Parathyroid adenoma (tissue), 2 donors: ENCODE data around the gene ATP9B.

Experiments
- H2AFZ ChIP-seq: fragments of 300-600 bp; sonication (generic); one replicate; pipeline ENCODE4 v1.7.0; 2017; ENCODE audit warnings: antibody characterized with exemption, mild to moderate bottlenecking
- H3K27ac ChIP-seq: fragments of 300-600 bp; sonication (generic); one replicate; pipeline ENCODE4 v1.7.0; 2017
- H3K27me3 ChIP-seq: fragments of 300-600 bp; sonication (generic); one replicate; pipeline ENCODE4 v1.7.0; 2017; ENCODE audit warnings: low read length; ENCODE audit not compliant: control insufficient read depth, insufficient read depth
- H3K36me3 ChIP-seq: fragments of 300-600 bp; sonication (generic); one replicate; pipeline ENCODE4 v1.7.0; 2017; ENCODE audit warnings: low read length; ENCODE audit not compliant: control insufficient read depth, insufficient read depth
- H3K4me1 ChIP-seq: fragments of 300-600 bp; sonication (generic); one replicate; pipeline ENCODE4 v1.7.0; 2017; ENCODE audit warnings: control low read depth
- H3K4me2 ChIP-seq: fragments of 300-600 bp; sonication (generic); one replicate; pipeline ENCODE4 v1.7.0; 2017; ENCODE audit warnings: low read length
- H3K4me3 ChIP-seq: fragments of 300-600 bp; sonication (generic); one replicate; pipeline ENCODE4 v1.7.0; 2017; ENCODE audit warnings: low read depth, low read length
- H3K79me2 ChIP-seq: fragments of 300-600 bp; sonication (generic); one replicate; pipeline ENCODE4 v1.7.0; 2017; ENCODE audit warnings: control low read depth
- H3K9ac ChIP-seq: fragments of 300-600 bp; sonication (generic); one replicate; pipeline ENCODE4 v1.7.0; 2017; ENCODE audit warnings: mild to moderate bottlenecking
- H3K9me3 ChIP-seq: fragments of 300-600 bp; sonication (generic); one replicate; pipeline ENCODE4 v1.7.0; 2017; ENCODE audit warnings: low read length; ENCODE audit not compliant: control insufficient read depth
- CTCF ChIP-seq: fragments of 300-600 bp; sonication (generic); IDR thresholded peaks from one replicate; pipeline ENCODE4 v1.7.0; 2017; ENCODE audit warnings: antibody characterized with exemption, mild to moderate bottlenecking
- donor health status: primary hyperparathyroidism.

ATP9B gene

GRCh38 chr18:79217979-79218604 lies 148.9 kb downstream of the ATP9B start:
- no peaks in the 10 kb centered on the region for H3K36me3 ChIP-seq
- peaks cover 3% of the 10 kb centered on the region for H3K4me1 ChIP-seq
- no peaks in the 10 kb centered on the region for H3K27me3 ChIP-seq
- no peaks in the 10 kb centered on the region for H3K79me2 ChIP-seq
- no peak overlapping the region for H2AFZ ChIP-seq
- TF ChIP-seq CTCF: no peak
- H3K4me3 ChIP-seq: no peak overlapping the region
- H3K4me2 ChIP-seq: no peak overlapping the region
- H3K27ac ChIP-seq: no peak overlapping the region
- H3K9me3 ChIP-seq: no peaks in the 10 kb centered on the region
- no peak overlapping the region for H3K9ac ChIP-seq

- Histone ChIP-seq H3K79me2 (no peaks in the 10 kb centered on the region), H3K4me3 (no peak overlapping the region), H2AFZ (no peak overlapping the region), H3K27ac (no peak overlapping the region), H3K27me3 (no peaks in the 10 kb centered on the region), H3K9me3 (no peaks in the 10 kb centered on the region), H3K36me3 (no peaks in the 10 kb centered on the region), H3K4me1 (peaks cover 3% of the 10 kb centered on the region), H3K9ac (no peak overlapping the region), H3K4me2 (no peak overlapping the region)
- no peak for TF ChIP-seq CTCF
Measured at GRCh38 chr18:79218605-79219190, 149.5 kb downstream of the ATP9B start.

GRCh38 chr18:79221136-79221535 lies 151.9 kb downstream of the ATP9B start:
- no peak overlapping the region for H3K4me2 ChIP-seq
- no peaks in the 10 kb centered on the region for H3K36me3 ChIP-seq
- H2AFZ ChIP-seq: no peak overlapping the region
- H3K4me3 ChIP-seq: no peak overlapping the region
- no peak overlapping the region for H3K9ac ChIP-seq
- H3K9me3 ChIP-seq: no peaks in the 10 kb centered on the region
- TF ChIP-seq CTCF: no peak
- H3K4me1 ChIP-seq: peaks cover 3% of the 10 kb centered on the region
- no peaks in the 10 kb centered on the region for H3K27me3 ChIP-seq
- no peak overlapping the region for H3K27ac ChIP-seq
- peaks cover 10% of the 10 kb centered on the region for H3K79me2 ChIP-seq

- Histone ChIP-seq H3K4me2 (no peak overlapping the region), H3K79me2 (peaks cover 10% of the 10 kb centered on the region), H3K36me3 (no peaks in the 10 kb centered on the region), H3K27ac (no peak overlapping the region), H3K27me3 (no peaks in the 10 kb centered on the region), H3K4me1 (peaks cover 3% of the 10 kb centered on the region), H3K9me3 (no peaks in the 10 kb centered on the region), H3K4me3 (no peak overlapping the region), H3K9ac (no peak overlapping the region), H2AFZ (no peak overlapping the region)
- no peak for TF ChIP-seq CTCF
Measured at GRCh38 chr18:79222790-79223189, 153.6 kb downstream of the ATP9B start.

GRCh38 chr18:79223431-79223830 lies 154.2 kb downstream of the ATP9B start:
- Histone ChIP-seq H3K79me2 (peaks cover 10% of the 10 kb centered on the region), H3K27ac (no peak overlapping the region), H2AFZ (no peak overlapping the region), H3K4me2 (no peak overlapping the region), H3K9ac (no peak overlapping the region), H3K9me3 (no peaks in the 10 kb centered on the region), H3K27me3 (no peaks in the 10 kb centered on the region), H3K4me3 (no peak overlapping the region), H3K4me1 (peaks cover 3% of the 10 kb centered on the region), H3K36me3 (no peaks in the 10 kb centered on the region)
- TF ChIP-seq CTCF: no peak
